ENCODE data around the gene MYO16.

The MYO16 gene

DNA sequence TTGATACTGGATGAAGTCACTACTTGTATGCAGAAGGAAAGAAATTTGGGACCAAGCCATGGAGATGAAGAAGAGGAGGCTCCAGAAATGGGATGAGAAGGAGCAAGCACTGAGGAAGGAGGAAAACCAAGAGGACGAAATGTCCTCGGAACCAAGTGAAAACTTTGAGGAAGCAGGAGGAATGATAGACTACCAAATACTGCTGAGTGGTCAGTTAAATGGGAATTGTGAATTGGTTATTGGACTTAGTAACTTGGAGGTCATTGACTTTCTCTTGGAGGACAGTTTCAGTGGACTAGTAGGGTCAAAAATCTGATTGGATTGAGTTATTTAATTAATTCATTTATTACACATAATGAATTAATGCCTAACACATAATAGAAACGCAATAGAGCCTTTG, 167.9 kb downstream of the MYO16 start:
- DNase-seq (ENCODE audit: low read depth), result no peak

DNA sequence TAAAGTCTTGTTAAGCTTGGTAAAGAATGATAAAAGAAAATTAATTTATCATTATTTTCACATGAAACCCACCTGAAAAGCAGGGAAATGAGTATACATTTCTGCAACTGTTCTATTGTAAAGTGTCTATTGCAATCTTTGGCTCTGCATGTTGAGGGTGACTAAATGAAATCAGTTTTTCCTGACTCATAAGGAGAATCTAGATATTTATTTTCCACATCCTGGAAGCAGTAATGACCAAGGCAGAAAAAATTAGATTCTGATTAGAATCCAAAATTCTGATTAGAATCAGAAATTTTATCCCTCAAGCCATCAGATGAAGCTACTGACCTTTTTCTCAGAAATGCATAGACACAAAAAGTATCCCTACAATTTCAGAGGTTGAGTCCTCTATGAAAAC, 178.4 kb downstream of the MYO16 start:
- no peak for DNase-seq (ENCODE audit: low read depth)

DNA sequence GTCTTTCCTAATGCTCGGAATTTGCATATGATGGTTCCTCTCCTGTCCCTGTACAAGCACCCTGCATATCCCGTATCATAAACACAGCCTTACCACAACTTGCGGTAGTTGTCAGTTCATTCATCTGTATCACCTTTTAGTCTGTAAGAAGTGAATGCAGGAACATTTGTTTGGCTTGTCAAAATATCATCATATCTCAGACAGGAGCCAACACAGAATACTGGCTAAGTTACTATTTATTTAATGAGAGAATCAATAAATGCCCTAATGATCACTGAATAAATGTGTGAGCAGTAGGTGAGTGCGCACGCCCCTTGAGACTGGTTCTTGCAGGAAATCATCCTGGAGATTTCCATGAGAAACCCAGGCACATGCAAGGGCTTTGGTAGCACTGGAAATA, 182.8 kb downstream of the MYO16 start:
- DNase-seq (ENCODE audit: low read depth), result no peak

DNA sequence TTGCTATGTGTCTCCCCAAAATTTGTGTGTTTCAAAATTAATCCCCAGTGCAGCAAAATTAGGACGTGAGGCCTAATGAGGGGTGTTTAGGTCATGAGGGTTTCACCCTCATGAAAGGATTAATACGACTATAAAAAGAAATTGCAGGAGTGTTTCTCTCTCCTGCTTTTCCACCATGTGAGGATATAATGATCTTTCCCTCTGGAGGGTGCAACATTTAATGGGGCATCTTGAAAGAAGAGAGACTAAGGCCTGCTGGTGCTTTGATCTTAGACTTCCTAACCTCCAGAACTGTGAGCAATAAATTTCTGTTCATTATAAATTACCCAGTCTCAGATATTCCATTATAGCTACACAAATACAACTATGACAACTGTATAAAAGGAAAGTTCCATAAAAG, 183.2 kb downstream of the MYO16 start:
- DNase-seq (ENCODE audit: low read depth), result no peak

DNA sequence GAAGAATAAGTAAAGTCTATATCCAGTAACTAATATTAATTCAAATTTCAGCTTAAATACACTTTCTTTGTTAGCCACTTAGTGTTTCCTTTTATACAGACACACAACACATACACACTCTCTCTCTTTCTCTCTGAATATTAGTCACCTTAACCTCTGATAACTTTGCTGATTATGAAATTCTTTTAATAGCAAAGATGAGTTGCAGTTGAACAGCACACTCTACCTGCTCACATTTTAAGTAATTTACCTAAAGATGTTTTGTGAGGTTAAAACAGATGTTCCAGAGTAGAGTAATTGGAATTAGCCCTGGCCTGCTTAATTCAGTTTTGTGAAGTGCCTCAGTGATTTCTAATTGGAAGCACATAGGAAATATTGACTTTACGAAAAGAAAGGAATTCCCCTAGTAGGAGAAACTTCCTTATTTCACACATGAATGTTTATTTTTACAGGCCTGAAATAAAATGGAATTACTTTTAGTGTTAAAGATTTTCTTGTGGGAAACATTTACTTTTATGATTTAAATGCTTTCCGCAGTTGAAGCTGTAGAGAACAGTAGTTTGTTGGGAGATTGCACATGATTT, 184.3 kb downstream of the MYO16 start:
- no peak for DNase-seq (ENCODE audit: low read depth)

DNA sequence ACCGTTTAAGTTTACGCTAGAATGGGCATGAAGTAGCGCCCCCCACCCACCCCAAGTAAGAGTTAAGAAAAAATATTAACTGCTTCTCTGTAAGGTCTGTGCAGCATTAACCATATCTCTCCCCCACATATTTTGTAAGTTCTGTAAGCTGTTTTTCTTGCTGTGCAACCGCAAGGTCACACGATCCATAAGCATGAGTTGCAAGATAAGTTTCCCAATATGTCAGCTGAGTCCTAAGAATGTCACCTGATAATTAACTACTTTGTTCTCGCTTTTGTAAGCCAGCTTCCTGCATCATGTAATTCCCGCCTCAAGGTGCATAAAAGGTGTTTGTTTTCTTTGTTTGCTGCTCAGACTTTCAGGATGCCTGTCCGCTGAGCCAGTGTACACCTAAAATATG, 187.0 kb downstream of the MYO16 start:
- DNase-seq (ENCODE audit: low read depth), result no peak

DNA sequence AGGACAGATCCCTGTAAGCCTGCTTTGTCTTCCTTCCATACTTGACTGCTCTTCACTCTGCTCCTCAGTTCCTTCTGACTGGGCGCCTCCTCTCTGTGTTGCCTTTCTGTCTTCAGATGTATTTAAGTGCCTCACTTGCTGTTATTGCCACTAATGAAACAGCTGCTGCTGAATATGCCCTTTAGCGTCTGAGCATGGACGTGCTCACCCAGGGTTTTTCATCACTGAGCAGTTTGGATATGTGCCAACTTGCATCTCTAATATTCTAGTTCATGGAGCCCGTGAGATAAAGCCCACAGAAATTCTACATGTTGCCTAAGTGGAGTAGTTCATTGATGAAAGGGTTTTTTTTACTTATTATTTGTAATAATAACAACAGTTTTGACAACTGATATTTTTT, 198.2 kb downstream of the MYO16 start:
- no peak for DNase-seq (ENCODE audit: low read depth)

DNA sequence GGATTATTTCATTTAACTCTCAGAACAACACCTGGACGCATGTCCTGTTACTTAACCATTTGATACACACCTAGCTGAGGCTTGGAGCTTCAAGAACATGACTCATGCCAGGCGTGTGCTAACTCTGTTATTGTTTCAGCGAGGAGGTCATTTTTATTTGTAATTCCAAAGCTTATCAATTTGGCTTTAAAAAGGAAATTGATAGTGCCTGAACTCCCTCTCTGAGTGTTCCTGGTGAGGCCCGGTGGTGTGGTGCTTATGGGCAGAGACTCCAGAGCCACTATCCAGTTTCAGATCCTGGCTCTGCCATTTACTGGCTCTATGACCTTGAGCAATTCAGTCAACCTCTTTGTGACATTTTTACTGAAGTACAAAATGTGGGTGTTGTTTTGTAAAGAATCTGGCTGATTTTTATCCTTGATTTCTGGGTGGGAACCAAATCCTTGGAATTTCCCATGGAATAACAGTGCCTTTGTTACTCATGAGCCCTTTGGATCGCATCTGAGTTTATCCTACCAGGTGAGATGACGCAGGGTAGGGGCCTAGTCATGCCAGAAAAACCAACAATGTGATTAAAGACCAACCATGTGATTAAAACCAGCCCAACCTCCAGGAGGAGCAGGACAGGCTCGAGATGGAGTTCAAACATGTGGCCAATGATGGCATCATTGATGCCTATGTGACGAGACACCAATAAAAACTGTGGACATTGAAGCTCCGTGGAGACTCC, 198.8 kb downstream of the MYO16 start:
- no peak for DNase-seq (ENCODE audit: low read depth)

DNA sequence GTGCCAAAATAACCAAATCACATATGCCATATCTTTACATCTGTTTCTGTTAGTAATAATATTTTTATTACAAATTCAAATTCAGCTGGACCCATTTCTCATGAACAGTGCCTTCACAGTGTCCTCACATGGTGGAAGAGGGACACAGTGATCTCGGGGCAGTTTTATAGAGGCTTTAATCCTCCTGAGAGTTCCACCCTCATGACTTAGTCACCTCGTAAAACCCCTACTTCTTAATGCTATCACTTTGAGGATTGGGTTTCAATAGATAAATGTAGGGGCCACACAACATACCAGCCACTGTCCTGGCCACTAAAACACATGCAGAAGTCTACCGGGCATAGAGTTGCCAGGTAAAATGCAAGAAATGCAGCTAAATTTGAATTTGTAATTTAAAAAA, 201.5 kb downstream of the MYO16 start:
- DNase-seq (ENCODE audit: low read depth), result no peak

DNA sequence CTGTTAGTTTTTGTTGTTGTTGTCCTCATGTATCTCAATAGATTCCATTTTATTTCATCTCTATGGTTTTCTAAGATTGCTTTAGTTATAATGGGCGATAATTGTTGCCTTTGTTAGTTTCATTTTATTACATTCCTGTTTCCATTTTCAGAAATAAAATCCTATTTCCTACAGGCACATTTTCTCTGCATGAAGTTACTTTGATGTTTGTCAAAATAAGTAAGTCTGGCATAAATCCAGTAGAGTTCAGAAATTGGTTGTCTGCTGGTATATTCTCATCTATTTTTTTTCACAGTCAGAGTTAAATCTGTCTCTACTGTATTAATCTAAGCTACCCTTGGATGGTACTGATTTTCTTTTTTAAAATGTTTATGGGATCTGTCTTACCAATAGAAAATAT, 204.1 kb downstream of the MYO16 start:
- no peak for DNase-seq (ENCODE audit: low read depth)

DNA sequence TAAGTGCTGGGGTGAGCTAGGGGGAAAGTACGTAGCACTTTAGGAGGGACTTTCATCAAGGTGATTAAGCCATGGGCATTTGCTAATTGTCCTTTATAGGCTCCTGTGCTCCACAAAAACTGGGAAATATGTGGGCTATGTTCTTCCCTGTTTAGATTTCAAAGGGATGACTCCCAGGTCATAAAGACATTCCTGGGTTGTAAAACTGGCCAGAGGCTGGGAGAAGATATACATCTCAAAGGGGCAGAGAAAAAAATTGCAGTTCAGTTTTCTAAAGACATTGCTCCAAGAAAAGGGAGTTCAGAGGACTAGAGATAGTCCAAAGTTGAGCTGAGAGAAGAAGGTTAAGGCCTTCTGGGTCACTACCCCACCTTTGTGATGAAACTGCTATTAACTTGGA, 204.8 kb downstream of the MYO16 start:
- no peak for DNase-seq (ENCODE audit: low read depth)

DNA sequence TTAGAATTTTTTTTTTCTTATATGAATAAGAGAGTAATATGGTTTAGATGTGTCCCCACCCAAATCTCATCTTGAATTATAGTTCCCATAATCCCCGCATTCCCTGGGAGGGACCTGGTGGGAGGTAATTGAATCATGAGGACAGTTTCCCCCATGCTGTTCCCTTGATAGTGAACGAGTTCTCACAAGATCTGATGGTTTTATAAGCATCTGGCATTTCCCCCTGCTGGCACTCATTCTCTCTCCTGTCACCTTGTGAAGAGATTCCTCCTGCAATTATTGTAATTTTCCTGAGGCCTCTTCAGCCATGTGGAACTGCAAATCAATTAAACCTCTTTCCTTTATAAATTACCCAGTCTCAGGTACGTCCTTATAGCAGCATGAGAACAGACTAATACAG, 205.7 kb downstream of the MYO16 start:
- no peak for DNase-seq (ENCODE audit: low read depth)

DNA sequence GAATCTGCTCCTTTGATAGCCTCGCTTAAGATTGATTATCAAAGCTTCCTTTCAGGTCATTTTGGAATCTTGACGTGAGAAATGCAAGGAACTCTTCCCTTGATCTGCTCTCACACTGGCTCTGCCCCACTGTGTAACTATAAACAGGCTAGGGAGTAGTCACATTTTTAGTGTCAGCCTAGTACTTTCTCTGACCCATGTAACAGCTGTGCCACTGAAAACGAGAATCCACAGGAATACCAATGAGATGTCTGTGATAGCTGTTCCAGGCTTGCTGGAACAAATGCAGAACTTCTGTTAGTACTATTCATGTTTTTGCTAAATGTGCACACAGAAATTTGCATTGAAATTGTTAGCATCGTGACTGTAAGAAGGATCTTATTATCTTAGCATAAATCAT, 221.3 kb downstream of the MYO16 start:
- DNase-seq (ENCODE audit: low read depth), result no peak

DNA sequence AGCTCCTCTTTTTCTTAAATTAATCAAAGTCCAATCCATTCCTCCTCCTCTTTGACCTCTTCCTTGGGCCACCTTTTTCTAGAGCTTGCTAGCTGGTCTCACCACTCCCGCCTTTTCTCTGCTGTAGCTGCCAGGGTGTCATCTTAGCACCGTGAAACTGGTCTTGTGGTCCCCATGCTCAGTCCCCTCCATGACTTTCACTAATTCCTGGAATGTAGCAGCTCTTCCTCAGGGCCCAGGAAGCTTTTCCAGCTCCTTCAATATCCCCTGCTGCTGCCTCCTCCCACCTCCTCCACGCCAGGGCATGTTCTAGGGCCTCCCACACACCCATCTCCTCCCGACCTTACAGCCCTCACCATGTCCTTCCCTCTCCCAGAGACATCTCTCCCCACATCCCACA, 222.2 kb downstream of the MYO16 start:
- DNase-seq (ENCODE audit: low read depth), result no peak

DNA sequence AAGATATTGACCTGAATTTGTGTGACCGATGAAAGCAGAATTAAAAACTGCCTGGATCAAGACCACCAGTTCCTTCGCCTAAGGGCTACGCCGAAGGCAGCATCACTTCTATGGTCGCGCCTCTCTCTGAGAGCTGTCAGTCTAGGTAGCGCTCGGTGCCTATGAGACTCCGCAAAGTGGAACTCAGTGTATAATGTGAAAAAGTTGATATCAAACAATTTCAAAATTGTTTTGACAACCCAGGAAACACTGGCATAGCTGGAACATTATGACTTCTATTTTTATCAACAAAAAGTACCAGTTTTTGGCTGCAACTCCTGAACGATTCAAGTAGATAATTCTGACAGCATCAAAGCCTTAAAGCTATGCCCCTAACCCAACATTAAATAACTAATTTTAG, 223.6 kb downstream of the MYO16 start:
- DNase-seq (ENCODE audit: low read depth), result no peak

DNA sequence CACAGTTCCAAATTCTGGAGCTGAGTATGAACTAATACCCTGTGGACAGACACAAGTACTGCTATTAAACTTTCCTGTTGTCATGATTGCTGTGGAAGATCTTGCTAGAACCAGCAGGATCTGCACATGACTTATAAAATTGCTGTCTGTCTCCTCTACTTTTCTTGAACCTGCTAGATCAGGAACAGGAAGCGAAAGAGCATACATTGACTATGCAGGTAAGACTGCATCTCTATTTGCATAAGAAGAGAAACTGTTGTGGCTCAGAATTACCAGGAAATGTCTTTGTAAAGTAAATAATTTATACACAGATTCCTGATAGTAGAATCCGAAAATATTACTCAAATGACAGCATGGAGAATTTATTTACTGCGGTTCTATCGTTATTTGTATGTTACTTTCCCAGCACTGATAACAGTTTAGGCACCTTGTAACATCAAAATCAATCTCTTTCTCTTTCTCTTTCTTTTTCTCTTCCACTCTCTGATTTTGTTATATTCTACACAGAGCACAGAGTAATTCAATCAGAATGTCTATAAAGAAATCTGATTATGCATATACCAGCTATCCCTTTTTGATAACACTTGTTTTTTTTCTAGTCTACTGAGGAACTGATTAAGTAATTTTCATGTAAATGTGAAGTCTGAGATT, 226.5 kb downstream of the MYO16 start:
- DNase-seq (ENCODE audit: low read depth), result no peak

DNA sequence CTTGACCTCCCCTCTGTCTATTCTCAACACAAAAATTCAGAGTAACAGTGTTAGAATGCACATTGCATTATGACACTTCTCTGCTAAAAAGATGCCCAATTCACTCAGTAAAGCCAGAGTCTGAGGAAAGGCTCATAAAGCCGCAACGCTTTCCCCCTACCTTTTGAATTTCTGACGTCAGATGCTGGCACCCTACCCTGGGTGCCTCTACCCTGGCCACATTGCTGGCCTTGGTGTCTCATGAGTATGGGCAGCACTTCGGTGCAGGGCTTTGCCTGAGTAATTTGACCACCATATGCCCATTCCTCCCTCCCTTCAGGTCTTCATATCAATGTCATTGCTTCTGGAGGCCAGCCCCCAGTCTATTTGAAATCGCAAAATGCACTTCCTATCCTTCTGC, 229.3 kb downstream of the MYO16 start:
- DNase-seq (ENCODE audit: low read depth), result no peak

DNA sequence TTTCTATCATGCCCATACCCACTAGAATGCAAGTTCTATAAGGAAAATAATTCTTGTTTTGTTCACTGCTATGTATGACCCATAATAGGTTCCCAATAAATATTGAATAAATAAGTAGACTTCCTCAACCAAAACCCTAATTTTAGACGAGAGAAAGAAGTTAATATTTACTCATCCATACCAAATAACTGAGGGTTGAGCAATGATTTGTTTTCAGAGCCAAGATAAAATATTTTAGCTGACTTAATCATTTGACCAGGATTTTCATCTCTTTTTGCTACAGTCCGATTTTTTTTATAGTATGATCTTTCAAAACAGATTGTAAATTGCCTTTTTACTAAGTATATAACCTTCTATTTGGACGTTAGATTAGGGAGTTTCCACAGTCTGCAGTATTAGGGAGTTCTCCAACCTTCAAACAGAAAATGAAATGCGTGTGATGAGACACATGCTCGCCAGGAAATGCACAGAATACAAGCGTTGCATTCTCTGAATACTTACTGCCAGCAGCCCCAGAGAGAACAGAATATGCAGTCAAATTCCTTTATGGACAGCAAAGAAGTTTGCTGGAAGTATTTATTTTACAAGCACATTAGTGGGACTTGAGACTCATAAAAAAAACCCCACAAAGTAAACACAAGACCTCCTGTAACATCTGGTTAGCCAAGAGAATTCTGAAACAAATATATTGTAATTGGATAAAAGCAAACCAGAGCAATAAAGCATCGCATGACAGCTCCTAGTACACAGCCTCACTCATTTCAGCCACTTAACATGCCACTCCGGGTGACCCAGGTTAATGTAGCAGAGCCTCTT, 230.0 kb downstream of the MYO16 start:
- DNase-seq (ENCODE audit: low read depth), result peak; percentile 75

DNA sequence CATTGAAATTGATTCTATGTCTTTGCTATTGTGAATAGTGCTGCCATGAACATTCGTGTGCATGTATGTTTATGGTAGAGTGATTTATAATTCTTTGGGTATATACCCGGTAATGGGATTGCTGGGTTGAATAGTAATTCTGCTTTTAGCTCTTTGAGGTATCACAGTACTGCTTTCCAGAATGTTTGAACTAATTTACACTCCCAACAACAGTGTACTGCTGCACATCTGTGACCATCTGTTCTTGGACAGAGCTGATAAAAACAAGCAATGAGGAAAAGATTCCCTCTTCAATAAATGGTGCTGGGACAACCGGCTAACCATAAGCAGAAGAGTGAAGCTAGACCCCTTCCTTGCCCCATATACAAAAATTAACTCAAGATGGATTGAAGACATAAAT, 231.0 kb downstream of the MYO16 start:
- DNase-seq (ENCODE audit: low read depth), result no peak

DNA sequence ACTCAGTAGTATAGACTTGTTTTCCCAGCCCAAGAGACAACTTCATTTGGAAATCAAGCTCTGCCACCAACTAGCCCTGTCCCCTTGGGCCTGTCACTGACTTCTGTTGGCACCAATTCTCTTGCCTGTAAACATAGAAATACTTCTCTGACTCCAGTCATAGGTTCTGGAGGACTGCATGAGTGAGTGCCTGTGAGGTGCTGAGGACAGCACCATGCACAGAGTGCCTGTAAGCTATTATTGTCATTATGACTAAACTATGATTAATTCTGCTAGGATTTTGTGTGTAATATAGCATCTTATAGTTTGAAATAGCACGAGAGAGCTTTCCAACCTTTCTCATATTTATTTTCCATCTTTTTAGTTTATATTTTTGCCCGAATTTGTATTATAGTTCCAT, 247.9 kb downstream of the MYO16 start:
- no peak for DNase-seq (ENCODE audit: low read depth)

DNA sequence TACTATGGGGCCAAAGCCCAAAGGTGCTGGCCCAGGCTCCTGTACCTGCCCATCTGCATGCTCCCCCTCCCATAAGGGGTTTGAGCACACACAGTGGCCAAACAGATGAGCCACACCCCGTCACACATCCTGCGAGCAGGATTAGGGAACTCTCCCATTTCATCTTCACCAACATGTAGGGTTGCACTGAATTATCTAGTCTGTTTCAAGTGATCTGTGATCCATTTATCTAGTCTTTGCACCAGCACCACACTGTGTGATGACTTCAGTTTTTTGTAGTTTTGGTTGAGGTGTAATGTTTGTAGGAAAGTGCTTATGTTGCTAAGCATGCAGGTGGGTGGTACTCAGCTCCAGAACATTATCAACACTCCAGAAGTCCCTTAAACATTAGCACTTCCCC, 249.3 kb downstream of the MYO16 start:
- no peak for DNase-seq (ENCODE audit: low read depth)

DNA sequence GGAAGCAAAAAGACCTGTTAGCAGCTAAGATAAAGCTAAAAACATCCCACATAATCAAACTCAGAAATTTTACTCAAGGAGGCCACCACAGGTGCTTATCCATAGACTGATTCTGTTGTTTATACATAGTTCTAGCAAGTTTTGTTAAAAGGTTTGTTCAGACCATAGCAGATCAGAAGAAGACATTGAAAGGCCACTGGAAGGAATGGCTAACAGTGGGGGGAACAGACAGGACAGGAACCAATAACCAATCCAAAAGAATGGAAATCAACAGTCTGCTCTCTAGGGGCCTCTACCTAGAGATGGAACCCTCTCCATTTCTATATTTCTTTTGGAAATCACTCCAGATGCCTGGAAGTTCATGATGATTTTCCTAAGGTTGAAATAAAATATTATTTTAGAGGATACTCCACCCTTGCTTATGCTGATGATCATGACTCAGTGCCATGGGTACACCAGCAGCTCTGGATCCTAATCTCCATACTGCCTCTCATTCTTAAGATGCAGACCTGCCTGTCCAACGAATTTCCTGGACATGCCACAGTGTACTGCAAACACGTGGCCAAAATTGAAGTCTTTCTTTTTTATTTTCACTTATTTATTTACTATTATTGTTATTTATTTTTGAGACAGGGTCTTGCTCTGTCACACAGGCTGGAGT, 260.0 kb downstream of the MYO16 start:
- DNase-seq (ENCODE audit: low read depth), result no peak

Data from fibroblast of gingiva (primary cell).